Astrocyte (in vitro differentiated cells and primary cell): ENCODE measurements around the gene FSTL4. TPM values are rescaled to one million over a fixed set of nuclear protein-coding genes. Genes with fewer than 3 reads are reported as not detected.
"Not testable (repeated sequence)": the region's sequence is repeated elsewhere in the genome, so short reads cannot be mapped to it uniquely, and the experiment has no call there.

ENCODE experiments used
- DNase-seq: peaks from one replicate; pipeline ENCODE4 v3.0.0-alpha.2; 2010; ENCODE audit warnings: low read depth
- FAIRE-seq: peaks from 2 replicates; lab custom pipeline; 2011; peaks lifted over from hg19 to GRCh38; lab: Jason Lieb, UNC
- H2AFZ ChIP-seq: 2 replicates; pipeline ENCODE4 v1.6.0; 2012; ENCODE audit warnings: low read depth, low read length, inconsistent platforms
- H3K27ac ChIP-seq: 2 replicates; pipeline ENCODE4 v1.5.1; 2011; ENCODE audit warnings: low read depth, low read length, inconsistent platforms
- H3K27me3 ChIP-seq: 2 replicates; pipeline ENCODE4 v1.6.0; 2011; ENCODE audit warnings: low read length, inconsistent platforms; ENCODE audit not compliant: insufficient read depth
- H3K36me3 ChIP-seq: 2 replicates; pipeline ENCODE4 v1.5.1; 2011; ENCODE audit warnings: low read length, inconsistent platforms; ENCODE audit not compliant: insufficient read depth
- H3K4me1 ChIP-seq: 2 replicates; pipeline ENCODE4 v1.5.1; 2011; ENCODE audit warnings: low read length, inconsistent platforms; ENCODE audit not compliant: insufficient read depth
- H3K4me2 ChIP-seq: 2 replicates; pipeline ENCODE4 v1.6.0; 2012; ENCODE audit warnings: low read length, inconsistent platforms
- H3K4me3 ChIP-seq: 2 replicates; pipeline ENCODE4 v1.5.1; 2011; ENCODE audit warnings: low read depth, mild to moderate bottlenecking, low read length, inconsistent platforms; ENCODE audit not compliant: insufficient read depth
- H3K79me2 ChIP-seq: 2 replicates; pipeline ENCODE4 v1.6.0; 2012; ENCODE audit warnings: mild to moderate bottlenecking, low read length, inconsistent platforms; ENCODE audit not compliant: insufficient read depth
- H3K9ac ChIP-seq: 2 replicates; pipeline ENCODE4 v1.6.0; 2012; ENCODE audit warnings: mild to moderate bottlenecking, low read length, inconsistent platforms
- H3K9me3 ChIP-seq: 2 replicates; pipeline ENCODE4 v1.5.1; 2012; ENCODE audit warnings: low read depth, mild to moderate bottlenecking, low read length, inconsistent platforms; ENCODE audit not compliant: insufficient read depth
- H4K20me1 ChIP-seq: 2 replicates; pipeline ENCODE4 v1.6.0; 2012; ENCODE audit warnings: low read length, inconsistent platforms; ENCODE audit not compliant: insufficient read depth
- H3K27ac Mint-ChIP-seq: one replicate; pipeline ENCODE4 v1.8.0; 2021; ENCODE audit warnings: mild to moderate bottlenecking, mixed read lengths; ENCODE audit not compliant: unreplicated experiment
- H3K27me3 Mint-ChIP-seq: one replicate; pipeline ENCODE4 v1.8.0; 2021; ENCODE audit warnings: low read depth, mixed read lengths; ENCODE audit not compliant: unreplicated experiment
- H3K36me3 Mint-ChIP-seq: one replicate; pipeline ENCODE4 v1.8.0; 2021; ENCODE audit warnings: low read depth, mixed read lengths; ENCODE audit not compliant: unreplicated experiment
- H3K4me1 Mint-ChIP-seq: one replicate; pipeline ENCODE4 v1.8.0; 2021; ENCODE audit warnings: low read depth, mixed read lengths; ENCODE audit not compliant: unreplicated experiment
- H3K4me3 Mint-ChIP-seq: one replicate; pipeline ENCODE4 v1.8.0; 2021; ENCODE audit warnings: mild to moderate bottlenecking, moderate library complexity, mixed read lengths; ENCODE audit not compliant: unreplicated experiment
- H3K9me3 Mint-ChIP-seq: one replicate; pipeline ENCODE4 v1.8.0; 2021; ENCODE audit warnings: mild to moderate bottlenecking, mixed read lengths; ENCODE audit not compliant: unreplicated experiment
- CTCF ChIP-seq: IDR thresholded peaks from 2 replicates; pipeline ENCODE4 v1.5.1; 2011; ENCODE audit warnings: low read depth, mild to moderate bottlenecking, inconsistent platforms, low read length, moderate library complexity; ENCODE audit not compliant: insufficient read depth
- EZH2 ChIP-seq: IDR thresholded peaks from 2 replicates; pipeline ENCODE4 v1.6.1; 2012; ENCODE audit warnings: mild to moderate bottlenecking, low read length, inconsistent platforms; ENCODE audit not compliant: insufficient read depth
- total RNA-seq: library from RNA; stranded (reverse); gene quantifications from 2 replicates; pipeline ENCODE4 v1.2.1, GENCODE V29; 2021

FSTL4 gene
- total RNA-seq, 1 donor from 2014 or later = not detected

GRCh38 chr5:133220851-133221674 is 391.3 kb downstream of the FSTL4 start:
- H3K4me1 Mint-ChIP-seq = peaks cover 8% of the 10 kb centered on the region

DNA sequence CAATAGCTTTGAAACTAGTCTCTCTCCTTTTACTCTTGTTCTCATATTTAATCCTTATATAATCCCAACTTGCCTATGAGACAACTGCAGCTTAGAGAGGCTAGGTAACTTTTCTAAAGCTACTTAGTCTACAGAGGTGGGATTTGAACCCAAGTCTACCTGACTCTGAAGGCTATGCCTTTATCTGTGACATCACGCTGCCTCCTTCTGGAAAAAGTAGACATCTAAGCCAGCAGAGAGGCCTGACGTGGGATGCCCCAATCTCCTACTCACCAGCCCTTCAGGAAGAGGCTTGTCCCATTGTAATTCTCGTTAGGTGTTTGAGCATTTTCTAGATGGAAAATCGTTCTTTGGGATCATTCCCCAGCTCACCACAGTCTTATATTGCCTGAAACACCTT is 393.0 kb downstream of the FSTL4 start:
- Mint-ChIP-seq H3K27ac (no peak overlapping the region), H3K4me3 (no peak overlapping the region), H3K36me3 (no peaks in the 10 kb centered on the region), H3K4me1 (peaks cover 8% of the 10 kb centered on the region), H3K27me3 (peaks cover 25% of the 10 kb centered on the region), H3K9me3 (peaks cover 2% of the 10 kb centered on the region)
- FAIRE-seq (no peak), DNase-seq (no peak)
- H3K4me3 ChIP-seq = no peak overlapping the region
- no peak overlapping the region for H2AFZ ChIP-seq
- no peak overlapping the region for H3K4me2 ChIP-seq
- no peaks in the 10 kb centered on the region for H3K36me3 ChIP-seq
- no peaks in the 10 kb centered on the region for H4K20me1 ChIP-seq
- H3K9me3 ChIP-seq = no peaks in the 10 kb centered on the region
- H3K79me2 ChIP-seq = no peaks in the 10 kb centered on the region
- no peaks in the 10 kb centered on the region for H3K27me3 ChIP-seq
- H3K4me1 ChIP-seq = peaks cover 4% of the 10 kb centered on the region
- no peak overlapping the region for H3K9ac ChIP-seq
- no peak overlapping the region for H3K27ac ChIP-seq
- TF ChIP-seq CTCF (no peak), EZH2 (no peak)

More at GRCh38 chr5:133220851-133221674, 391.3 kb downstream of the FSTL4 start:
- Histone ChIP-seq H3K9me3 (no peaks in the 10 kb centered on the region), H3K36me3 (no peaks in the 10 kb centered on the region), H3K4me1 (peaks cover 4% of the 10 kb centered on the region), H2AFZ (peak overlapping the region; percentile 33), H3K79me2 (no peaks in the 10 kb centered on the region), H3K4me2 (peak overlapping the region; percentile 37), H4K20me1 (no peaks in the 10 kb centered on the region), H3K27ac (no peak overlapping the region), H3K4me3 (no peak overlapping the region), H3K27me3 (no peaks in the 10 kb centered on the region), H3K9ac (no peak overlapping the region)
- TF ChIP-seq CTCF = no peak
- TF ChIP-seq EZH2 = no peak
- DNase-seq (peak; percentile 38), FAIRE-seq (no peak)
- Mint-ChIP-seq H3K4me3 (no peak overlapping the region), H3K27me3 (peaks cover 30% of the 10 kb centered on the region), H3K36me3 (no peaks in the 10 kb centered on the region), H3K9me3 (peaks cover 2% of the 10 kb centered on the region), H3K27ac (no peak overlapping the region)

DNA sequence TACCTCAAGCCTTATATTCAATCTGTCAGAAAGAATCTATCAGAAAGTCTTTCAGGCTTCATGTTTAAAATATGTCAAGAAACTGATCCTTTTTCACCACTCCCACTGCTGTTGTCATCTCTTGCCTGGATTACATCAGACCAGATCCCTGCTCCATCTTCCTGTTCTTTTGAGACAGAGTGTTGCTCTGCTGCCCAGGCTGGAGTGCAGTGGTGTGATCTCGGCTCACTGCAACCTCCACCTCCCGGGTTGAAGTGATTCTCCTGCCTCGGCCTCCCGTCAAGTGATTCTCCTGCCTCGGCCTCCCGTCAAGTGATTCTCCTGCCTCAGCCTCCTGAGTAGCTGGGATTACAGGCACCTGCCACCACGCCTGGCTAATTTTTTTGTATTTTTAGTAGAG is 396.2 kb downstream of the FSTL4 start:
- not testable (repeated sequence) for H3K79me2 ChIP-seq, H3K4me3 ChIP-seq, H3K9me3 ChIP-seq, H3K4me3 Mint-ChIP-seq, H3K36me3 Mint-ChIP-seq, H3K9me3 Mint-ChIP-seq, H4K20me1 ChIP-seq, H3K27ac ChIP-seq, H2AFZ ChIP-seq, H3K27ac Mint-ChIP-seq, H3K27me3 ChIP-seq, H3K9ac ChIP-seq, H3K4me2 ChIP-seq, DNase-seq, H3K36me3 ChIP-seq, H3K4me1 ChIP-seq, H3K4me1 Mint-ChIP-seq, FAIRE-seq
- peaks cover 16% of the 10 kb centered on the region for H3K27me3 Mint-ChIP-seq
